Neural progenitor cell (in vitro differentiated cells): ENCODE data around the gene TRIM47. TPM values are rescaled to one million over a fixed set of nuclear protein-coding genes. Genes with fewer than 3 reads are reported as not detected.

Experiments used
- DNase-seq: peaks from one replicate; pipeline ENCODE4 v3.0.0-alpha.2; 2016; ENCODE audit warnings: low spot score
- H2AFZ ChIP-seq: fragments of 200-600 bp; sonication (generic); replicated peaks from 2 replicates; pipeline ENCODE4 v1.6.1; 2016; ENCODE audit warnings: antibody characterized with exemption
- H3F3A ChIP-seq: fragments of 200-600 bp; sonication (generic); 2 replicates; pipeline ENCODE4 v1.6.1; 2016; ENCODE audit warnings: antibody characterized with exemption, low read depth
- H3K27ac ChIP-seq: fragments of 200-600 bp; sonication (generic); 2 replicates; pipeline ENCODE4 v1.5.1; 2016; ENCODE audit warnings: mild to moderate bottlenecking
- H3K27me3 ChIP-seq: fragments of 200-600 bp; sonication (generic); 2 replicates; pipeline ENCODE4 v1.6.1; 2016; ENCODE audit warnings: mild to moderate bottlenecking, moderate library complexity
- H3K36me3 ChIP-seq: fragments of 200-600 bp; sonication (generic); 2 replicates; pipeline ENCODE4 v1.5.1; 2016
- H3K4me1 ChIP-seq: fragments of 200-600 bp; sonication (generic); 2 replicates; pipeline ENCODE4 v1.6.1; 2016; ENCODE audit warnings: mixed run types
- H3K4me2 ChIP-seq: fragments of 200-600 bp; sonication (generic); 2 replicates; pipeline ENCODE4 v1.6.1; 2016
- H3K4me3 ChIP-seq: fragments of 200-600 bp; sonication (generic); 2 replicates; pipeline ENCODE4 v1.5.1; 2016
- H3K79me2 ChIP-seq: fragments of 200-600 bp; sonication (generic); 2 replicates; pipeline ENCODE4 v1.6.1; 2016; ENCODE audit warnings: low read depth
- H3K9ac ChIP-seq: fragments of 200-600 bp; sonication (generic); 2 replicates; pipeline ENCODE4 v1.6.1; 2016
- H3K9me3 ChIP-seq: fragments of 200-600 bp; sonication (generic); 2 replicates; pipeline ENCODE4 v1.5.1; 2016; ENCODE audit warnings: low read depth
- H4K20me1 ChIP-seq: fragments of 200-600 bp; sonication (generic); 2 replicates; pipeline ENCODE4 v1.6.1; 2016; ENCODE audit warnings: low read depth
- H3K27ac Mint-ChIP-seq: 3 replicates; pipeline ENCODE4 v1.8.0; 2021; ENCODE audit warnings: mixed read lengths
- H3K27me3 Mint-ChIP-seq: 2 replicates; pipeline ENCODE4 v1.8.0; 2022; ENCODE audit warnings: low read depth, mild to moderate bottlenecking, inconsistent platforms, moderate library complexity, mixed read lengths; ENCODE audit not compliant: insufficient read depth
- H3K36me3 Mint-ChIP-seq: 3 replicates; pipeline ENCODE4 v1.8.0; 2021; ENCODE audit warnings: mixed read lengths
- H3K4me1 Mint-ChIP-seq: 3 replicates; pipeline ENCODE4 v1.8.0; 2021; ENCODE audit warnings: mixed read lengths
- H3K4me3 Mint-ChIP-seq: 3 replicates; pipeline ENCODE4 v1.8.0; 2021; ENCODE audit warnings: mild to moderate bottlenecking, moderate library complexity, mixed read lengths
- H3K9me3 Mint-ChIP-seq: 3 replicates; pipeline ENCODE4 v1.8.0; 2020; ENCODE audit warnings: mixed read lengths
- CTCF ChIP-seq: fragments of 200-600 bp; sonication (generic); IDR thresholded peaks from 2 replicates; pipeline ENCODE4 v1.5.1; 2017; ENCODE audit warnings: antibody characterized with exemption, mild to moderate bottlenecking
- EZH2 ChIP-seq: fragments of 200-600 bp; sonication (generic); IDR thresholded peaks from 2 replicates; pipeline ENCODE4 v1.6.1; 2017; ENCODE audit warnings: antibody characterized with exemption, mild to moderate bottlenecking, moderate library complexity
- EZH2phosphoT487 ChIP-seq: fragments of 200-600 bp; sonication (generic); IDR thresholded peaks from 2 replicates; pipeline ENCODE4 v1.6.1; 2017; ENCODE audit warnings: antibody characterized with exemption
- total RNA-seq: library from RNA; depleted of rRNA; stranded (reverse); fragments of >200 nt; gene quantifications from 2 replicates; pipeline ENCODE4 v1.2.3, GENCODE V29; 2015; ENCODE audit warnings: low replicate concordance

The TRIM47 gene
- total RNA-seq, 1 donor from 2014 or later = 1.3 TPM

DNA sequence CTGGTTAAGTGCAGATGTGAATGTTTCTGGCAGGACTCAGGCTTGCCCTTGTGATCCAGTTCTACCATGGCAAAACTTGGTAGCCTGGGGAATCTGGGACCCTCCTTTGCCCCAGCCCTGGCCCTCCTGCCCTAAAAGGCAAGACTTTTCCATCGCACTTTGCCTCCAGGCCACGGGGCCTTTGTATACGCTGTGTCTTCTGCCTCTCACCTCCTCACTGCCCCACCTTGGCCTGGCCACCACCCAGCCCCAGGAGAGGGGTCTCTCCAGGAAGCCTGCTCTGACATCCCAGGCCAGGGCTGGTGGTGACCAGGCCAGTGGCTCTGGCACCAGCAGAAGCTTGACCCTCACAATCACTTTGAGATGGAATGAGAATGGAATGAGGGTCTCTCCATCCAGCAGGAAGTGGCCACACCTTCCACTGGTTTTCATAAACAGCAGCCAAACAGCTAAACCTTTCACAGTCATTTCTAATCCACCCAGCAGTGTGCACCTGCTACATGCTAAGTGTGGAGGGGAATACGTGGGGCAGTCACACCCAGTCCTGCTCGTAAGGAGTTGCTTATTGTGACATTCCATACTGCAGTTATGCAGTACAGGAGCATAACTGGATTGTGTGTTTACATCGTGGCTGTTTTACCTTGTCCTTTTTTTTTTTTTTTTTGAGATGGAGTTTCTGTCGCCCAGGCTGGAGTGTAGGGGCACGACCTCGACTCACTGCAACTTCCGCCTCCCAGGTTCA lies 27.9 kb upstream of the TRIM47 start:
- Mint-ChIP-seq H3K9me3 (no peaks in the 10 kb centered on the region), H3K4me1 (peaks cover 3% of the 10 kb centered on the region), H3K36me3 (peaks cover 4% of the 10 kb centered on the region), H3K27me3 (peaks cover 3% of the 10 kb centered on the region), H3K4me3 (peak overlapping the region; percentile 62), H3K27ac (peak overlapping the region; percentile 29)
- Histone ChIP-seq H3K36me3 (no peaks in the 10 kb centered on the region), H3K27me3 (no peaks in the 10 kb centered on the region), H3K4me1 (peaks cover 9% of the 10 kb centered on the region), H3K79me2 (peaks cover 18% of the 10 kb centered on the region), H2AFZ (no peak overlapping the region), H3K9ac (no peak overlapping the region), H3K27ac (no peak overlapping the region), H3K4me3 (no peak overlapping the region), H3F3A (peaks cover 30% of the 10 kb centered on the region), H3K9me3 (no peaks in the 10 kb centered on the region), H4K20me1 (no peaks in the 10 kb centered on the region), H3K4me2 (no peak overlapping the region)
- no peak for DNase-seq
- no peak for TF ChIP-seq EZH2

- peak; percentile 98 for DNase-seq
- Mint-ChIP-seq H3K4me1 (peaks cover 3% of the 10 kb centered on the region), H3K27me3 (peaks cover 5% of the 10 kb centered on the region), H3K36me3 (peaks cover 4% of the 10 kb centered on the region), H3K4me3 (peak within 1 kb of the TSS; percentile 97), H3K9me3 (no peaks in the 10 kb centered on the region), H3K27ac (peak within 1 kb of the TSS; percentile 86)
- Histone ChIP-seq H3K4me1 (peaks cover 9% of the 10 kb centered on the region), H3F3A (peaks cover 24% of the 10 kb centered on the region), H3K27me3 (no peaks in the 10 kb centered on the region), H3K4me2 (peak within 1 kb of the TSS; percentile 83), H3K27ac (peak within 1 kb of the TSS; percentile 54), H3K9me3 (no peaks in the 10 kb centered on the region), H3K79me2 (peaks cover 18% of the 10 kb centered on the region), H2AFZ (peak within 1 kb of the TSS; percentile 67), H4K20me1 (no peaks in the 10 kb centered on the region), H3K36me3 (no peaks in the 10 kb centered on the region), H3K4me3 (peak within 1 kb of the TSS; percentile 94), H3K9ac (peak within 1 kb of the TSS; percentile 90)
- TF ChIP-seq EZH2 (no peak), CTCF (peak; percentile 99), EZH2phosphoT487 (no peak)
Measured at GRCh38 chr17:75904749-75905521, 26.6 kb upstream of the TRIM47 start, which contains the start of gene MRPL38. MRPL38 (minus strand) TSS chr17:75904884; CDS start chr17:75904875, 9 bp downstream.

- H3K27me3 ChIP-seq = no peaks in the 10 kb centered on the region
- Mint-ChIP-seq H3K4me3 (no peak overlapping the region), H3K27ac (no peak overlapping the region), H3K27me3 (peaks cover 6% of the 10 kb centered on the region), H3K9me3 (no peaks in the 10 kb centered on the region), H3K4me1 (peaks cover 7% of the 10 kb centered on the region), H3K36me3 (peaks cover 2% of the 10 kb centered on the region)
- no peak overlapping the region for H2AFZ ChIP-seq
- no peaks in the 10 kb centered on the region for H3K9me3 ChIP-seq
- H4K20me1 ChIP-seq = no peaks in the 10 kb centered on the region
- H3K9ac ChIP-seq = no peak overlapping the region
- H3K4me3 ChIP-seq = no peak overlapping the region
- peaks cover 9% of the 10 kb centered on the region for H3K4me1 ChIP-seq
- no peak for TF ChIP-seq EZH2
- no peak for TF ChIP-seq EZH2phosphoT487
- no peak for TF ChIP-seq CTCF
- H3K4me2 ChIP-seq = no peak overlapping the region
- H3K27ac ChIP-seq = no peak overlapping the region
- peaks cover 33% of the 10 kb centered on the region for H3F3A ChIP-seq
- peaks cover 18% of the 10 kb centered on the region for H3K79me2 ChIP-seq
- no peak for DNase-seq
- no peaks in the 10 kb centered on the region for H3K36me3 ChIP-seq
Measured at GRCh38 chr17:75902406-75902805, 24.0 kb upstream of the TRIM47 start.
